NB4 (cell line): ENCODE measurements around the gene MORF4L2.
A peak's percentile ranks its signal among the peaks of the same experiment; 100 is the strongest.

Experiments
- DNase-seq: peaks from one replicate; pipeline ENCODE4 v3.0.0; 2010; ENCODE audit warnings: low read depth
- H3K4me3 ChIP-seq: one replicate; pipeline ENCODE4 v1.5.1; 2011; ENCODE audit warnings: mild to moderate bottlenecking, low read depth, low read length, moderate library complexity
- MYC ChIP-seq: IDR thresholded peaks from 2 replicates; pipeline ENCODE4 v1.6.1; 2011; ENCODE audit warnings: low read depth, low read length
- POLR2A ChIP-seq: IDR thresholded peaks from 2 replicates; pipeline ENCODE4 v1.6.1; 2011; ENCODE audit warnings: mild to moderate bottlenecking; ENCODE audit not compliant: insufficient read length; ENCODE audit errors: extremely low read depth
- TF ChIP-seq, protein P1 (sequence below): IDR thresholded peaks from 2 replicates; pipeline ENCODE4 v1.6.1; 2011; ENCODE audit warnings: low read depth, low read length
- TF ChIP-seq, protein P2 (sequence below): IDR thresholded peaks from one replicate; pipeline ENCODE4 v1.5.1; 2012; ENCODE audit warnings: low read depth, low read length

The MORF4L2 gene, protein sequence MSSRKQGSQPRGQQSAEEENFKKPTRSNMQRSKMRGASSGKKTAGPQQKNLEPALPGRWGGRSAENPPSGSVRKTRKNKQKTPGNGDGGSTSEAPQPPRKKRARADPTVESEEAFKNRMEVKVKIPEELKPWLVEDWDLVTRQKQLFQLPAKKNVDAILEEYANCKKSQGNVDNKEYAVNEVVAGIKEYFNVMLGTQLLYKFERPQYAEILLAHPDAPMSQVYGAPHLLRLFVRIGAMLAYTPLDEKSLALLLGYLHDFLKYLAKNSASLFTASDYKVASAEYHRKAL

DNA sequence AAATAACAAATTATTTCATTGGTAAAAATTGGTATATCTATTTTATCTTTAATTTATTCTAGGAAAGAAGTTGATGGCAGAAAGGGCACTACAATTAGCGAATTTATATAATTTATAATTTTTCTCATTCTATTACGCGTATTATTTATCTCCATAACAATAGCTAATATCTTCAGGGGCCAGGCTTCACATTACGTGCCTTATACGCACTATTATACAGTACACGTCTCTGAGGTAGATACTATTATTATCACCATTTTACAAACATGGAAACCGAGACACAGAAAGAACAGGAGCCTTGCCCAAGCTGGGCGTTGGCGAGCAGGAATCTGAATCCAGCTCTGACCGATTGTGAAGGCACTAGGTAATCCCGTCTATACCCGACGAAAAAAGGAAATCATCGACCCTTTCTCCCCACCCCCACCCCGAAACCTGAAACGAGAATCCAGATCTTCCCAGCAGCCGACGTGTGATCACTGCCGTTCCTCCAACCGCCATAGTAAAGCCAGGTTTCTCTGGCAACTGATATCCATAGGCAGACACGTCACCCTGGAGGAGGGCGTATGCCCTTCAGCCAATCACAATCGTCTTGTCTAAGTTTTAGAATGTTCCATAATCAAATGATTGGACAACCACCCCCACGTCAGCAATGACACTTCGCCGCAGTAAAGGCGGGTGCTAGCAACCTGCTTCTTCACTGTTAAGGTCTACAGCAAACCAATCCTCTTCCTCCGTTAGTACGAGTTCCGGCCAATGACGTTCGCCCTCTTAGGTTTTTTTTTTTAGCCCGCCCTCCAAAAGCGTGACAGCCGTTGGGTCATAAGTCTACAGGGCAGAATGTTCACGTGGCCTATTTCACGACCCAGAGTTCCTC lies at the start of gene MORF4L2:
Gene MORF4L2, minus strand, starts transcription at position 501 of the 874 bp plus-strand sequence. CDS start 9,672 bp downstream, outside the sequence.
- peak; percentile 96 for DNase-seq
- TF ChIP-seq, protein P1, sequence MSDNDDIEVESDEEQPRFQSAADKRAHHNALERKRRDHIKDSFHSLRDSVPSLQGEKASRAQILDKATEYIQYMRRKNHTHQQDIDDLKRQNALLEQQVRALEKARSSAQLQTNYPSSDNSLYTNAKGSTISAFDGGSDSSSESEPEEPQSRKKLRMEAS = peak; percentile 72
- TF ChIP-seq POLR2A = peak; percentile 81
- TF ChIP-seq, protein P2, sequence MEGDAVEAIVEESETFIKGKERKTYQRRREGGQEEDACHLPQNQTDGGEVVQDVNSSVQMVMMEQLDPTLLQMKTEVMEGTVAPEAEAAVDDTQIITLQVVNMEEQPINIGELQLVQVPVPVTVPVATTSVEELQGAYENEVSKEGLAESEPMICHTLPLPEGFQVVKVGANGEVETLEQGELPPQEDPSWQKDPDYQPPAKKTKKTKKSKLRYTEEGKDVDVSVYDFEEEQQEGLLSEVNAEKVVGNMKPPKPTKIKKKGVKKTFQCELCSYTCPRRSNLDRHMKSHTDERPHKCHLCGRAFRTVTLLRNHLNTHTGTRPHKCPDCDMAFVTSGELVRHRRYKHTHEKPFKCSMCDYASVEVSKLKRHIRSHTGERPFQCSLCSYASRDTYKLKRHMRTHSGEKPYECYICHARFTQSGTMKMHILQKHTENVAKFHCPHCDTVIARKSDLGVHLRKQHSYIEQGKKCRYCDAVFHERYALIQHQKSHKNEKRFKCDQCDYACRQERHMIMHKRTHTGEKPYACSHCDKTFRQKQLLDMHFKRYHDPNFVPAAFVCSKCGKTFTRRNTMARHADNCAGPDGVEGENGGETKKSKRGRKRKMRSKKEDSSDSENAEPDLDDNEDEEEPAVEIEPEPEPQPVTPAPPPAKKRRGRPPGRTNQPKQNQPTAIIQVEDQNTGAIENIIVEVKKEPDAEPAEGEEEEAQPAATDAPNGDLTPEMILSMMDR = no peak
- no peak; the same call in 1 of the 2 replicates for TF ChIP-seq MYC

DNA sequence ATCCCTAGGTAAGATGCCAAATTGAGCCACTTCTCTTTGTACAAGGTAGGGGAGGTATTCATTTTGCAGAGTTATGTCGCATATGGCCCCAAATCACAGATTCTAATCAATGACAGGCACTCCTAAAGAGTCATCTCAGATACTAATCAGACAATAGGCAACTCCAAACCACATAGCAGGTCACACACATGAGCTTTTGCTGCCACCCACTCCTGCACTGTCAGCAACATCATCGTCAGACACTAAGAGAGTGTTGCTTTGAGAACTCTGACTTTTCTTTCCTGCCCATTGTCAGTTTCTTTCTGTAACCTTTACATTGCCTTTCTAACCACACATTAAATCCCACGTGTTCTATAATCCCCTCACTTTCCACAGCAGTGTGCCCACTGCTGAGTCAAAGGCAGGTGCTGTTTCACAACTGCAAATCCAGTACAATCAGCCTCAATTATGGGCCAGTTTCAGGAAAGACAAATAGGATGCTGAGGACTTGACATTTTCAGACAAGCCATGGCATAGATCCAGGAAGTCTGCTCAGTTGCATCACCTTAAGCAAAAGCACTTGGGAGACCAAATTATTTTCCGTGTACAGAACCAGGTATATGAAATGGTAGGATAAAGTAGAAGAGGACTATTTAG lies 47.7 kb upstream of the MORF4L2 start:
- no peak for DNase-seq
- TF ChIP-seq, protein P2 = no peak
- no peak for TF ChIP-seq POLR2A
- TF ChIP-seq MYC = no peak
- no peak overlapping the region for H3K4me3 ChIP-seq

More for the DNA sequence above, at the start of gene MORF4L2:
- peak within 1 kb of the TSS; percentile 95 for H3K4me3 ChIP-seq

DNA sequence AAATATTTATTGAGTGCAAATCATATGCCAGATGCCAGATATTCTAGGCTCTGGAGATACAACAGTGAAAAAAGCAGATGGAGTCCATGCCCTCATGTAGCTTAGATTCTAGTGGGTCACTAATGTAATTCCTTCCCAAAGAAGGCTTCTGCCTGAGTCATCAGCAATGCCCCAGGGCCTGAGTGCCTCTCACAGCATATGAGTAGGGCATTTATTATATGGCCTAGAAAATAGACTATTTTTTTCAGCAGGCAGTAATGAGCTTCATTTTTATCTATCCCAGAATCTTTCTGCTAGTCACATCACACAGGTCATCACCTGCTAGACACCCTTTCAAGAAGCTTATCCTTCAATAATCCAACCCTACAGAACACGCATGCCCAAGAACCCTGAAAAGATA lies 46.5 kb upstream of the MORF4L2 start:
- DNase-seq = no peak

DNA sequence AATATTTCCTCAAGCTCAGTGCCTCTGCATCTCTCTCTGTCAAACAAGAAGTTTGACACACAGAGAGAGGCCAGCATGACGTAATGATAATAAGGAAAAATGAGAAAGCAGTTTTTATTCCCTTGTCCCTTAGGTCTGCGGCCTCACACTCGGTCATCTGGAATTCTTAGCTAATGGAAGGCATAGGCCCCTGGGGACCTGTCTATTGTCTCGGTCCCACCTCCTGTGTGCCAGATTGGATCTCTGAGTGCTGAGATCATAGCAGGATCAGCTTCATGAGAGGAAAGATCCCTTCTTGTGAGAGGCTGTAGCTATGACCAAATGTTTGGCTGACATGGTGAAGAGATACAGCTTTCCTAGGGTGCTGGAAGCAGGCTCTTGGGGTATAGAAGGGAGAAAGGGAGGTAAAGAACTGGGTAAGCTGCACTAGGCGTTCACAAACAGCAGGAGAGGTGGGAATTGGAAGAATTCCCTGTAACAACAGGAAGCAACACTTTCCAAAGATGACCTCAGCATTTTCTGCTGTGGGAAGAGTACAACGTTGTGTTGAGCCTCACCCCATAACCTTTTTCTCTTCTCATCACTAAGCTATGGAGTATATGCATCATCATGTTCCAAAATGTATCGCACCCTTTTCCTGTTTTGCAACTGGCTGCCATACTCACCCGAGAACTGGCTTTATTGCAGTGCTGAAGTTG lies 44.4 kb upstream of the MORF4L2 start:
- TF ChIP-seq, protein P1 = no peak
- H3K4me3 ChIP-seq = no peak overlapping the region
- DNase-seq = no peak

More for the DNA sequence above, 46.5 kb upstream of the MORF4L2 start:
- TF ChIP-seq POLR2A (no peak), MYC (no peak)
- TF ChIP-seq, protein P1 = no peak
- TF ChIP-seq, protein P2 = no peak
- H3K4me3 ChIP-seq = no peak overlapping the region

DNA sequence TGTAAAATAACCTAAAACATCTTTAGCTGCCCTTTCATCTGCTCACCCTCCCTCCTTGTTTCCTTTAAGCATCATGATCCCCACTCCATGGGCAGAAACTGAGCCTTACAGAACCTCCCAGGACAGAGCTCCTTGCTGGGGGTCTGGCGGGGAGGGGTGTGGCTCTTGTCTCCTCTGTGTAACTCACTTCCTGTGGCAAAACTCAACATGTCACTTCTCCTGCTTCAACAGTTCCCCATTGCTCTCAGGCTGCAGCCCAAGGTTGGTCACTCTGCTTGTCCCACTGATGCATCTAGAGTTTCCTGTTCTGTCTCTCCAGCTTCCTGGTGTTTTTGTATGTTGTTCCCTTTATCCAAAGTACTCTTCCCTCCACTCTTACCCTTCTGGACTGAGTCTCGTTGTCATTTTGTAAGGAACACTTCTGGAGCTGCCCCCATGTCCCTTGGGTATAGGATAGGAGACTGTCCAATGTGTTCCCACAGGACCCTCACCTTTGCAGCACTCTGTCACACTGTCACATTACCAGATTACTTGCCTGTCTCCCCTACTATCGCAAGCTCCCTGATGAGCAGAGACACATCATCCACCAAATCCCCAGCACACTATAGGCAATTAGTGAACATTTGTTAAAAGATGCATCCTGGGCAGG lies 43.8 kb upstream of the MORF4L2 start:
- H3K4me3 ChIP-seq = no peak overlapping the region
- DNase-seq = peak; percentile 7
- no peak for TF ChIP-seq POLR2A
- TF ChIP-seq, protein P2 = no peak
- TF ChIP-seq MYC = no peak
- TF ChIP-seq, protein P1 = no peak
